ENCODE results near the gene PPP2R2D. TPM values are rescaled to one million over a fixed set of nuclear protein-coding genes. Genes with fewer than 3 reads are reported as not detected.

PPP2R2D gene
- total RNA-seq, 1 experiment from 2014 or later = 35.1 TPM

DNA sequence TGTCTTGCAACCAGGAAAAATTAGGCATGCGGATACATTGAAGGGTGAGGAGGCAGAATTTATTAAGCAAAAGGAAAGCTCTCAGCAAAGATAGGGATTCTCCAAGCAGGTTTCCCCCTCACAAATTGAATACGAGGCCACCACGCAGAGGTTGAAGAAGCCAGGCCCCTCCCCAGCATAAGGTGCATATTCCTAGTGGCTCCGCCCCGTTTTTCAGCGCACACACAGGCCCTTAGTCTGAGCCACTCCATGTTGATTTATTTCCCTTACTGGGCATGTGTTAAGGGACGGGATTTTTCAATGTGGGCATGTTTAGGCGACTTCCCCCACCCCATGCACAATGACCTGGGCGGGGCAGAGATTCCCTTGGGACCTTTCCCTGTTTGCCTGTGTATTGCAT lies 24.9 kb downstream of the PPP2R2D start:
- no peak overlapping the region for H3T11ph ChIP-seq (ENCODE audit: low read length)
- H4K20me1 ChIP-seq (ENCODE audit: control insufficient read depth, insufficient read depth, insufficient read length) = peaks cover 5% of the 10 kb centered on the region
- no peak overlapping the region for H3K9ac ChIP-seq (ENCODE audit: extremely low read depth, insufficient read length, low read length)
- H3K79me2 ChIP-seq (ENCODE audit: insufficient read depth, low read length) = peaks cover 47% of the 10 kb centered on the region; the same call in 1 of the 2 replicates
- no peaks in the 10 kb centered on the region for H3K9me3 ChIP-seq (ENCODE audit: control insufficient read depth, low read depth, low read length)
- H3K27ac ChIP-seq (ENCODE audit: insufficient read length, low read depth, low read length) = no peak overlapping the region
- H2AK5ac ChIP-seq (ENCODE audit: insufficient read length, low read length) = no peak overlapping the region
- TF ChIP-seq, protein P1, sequence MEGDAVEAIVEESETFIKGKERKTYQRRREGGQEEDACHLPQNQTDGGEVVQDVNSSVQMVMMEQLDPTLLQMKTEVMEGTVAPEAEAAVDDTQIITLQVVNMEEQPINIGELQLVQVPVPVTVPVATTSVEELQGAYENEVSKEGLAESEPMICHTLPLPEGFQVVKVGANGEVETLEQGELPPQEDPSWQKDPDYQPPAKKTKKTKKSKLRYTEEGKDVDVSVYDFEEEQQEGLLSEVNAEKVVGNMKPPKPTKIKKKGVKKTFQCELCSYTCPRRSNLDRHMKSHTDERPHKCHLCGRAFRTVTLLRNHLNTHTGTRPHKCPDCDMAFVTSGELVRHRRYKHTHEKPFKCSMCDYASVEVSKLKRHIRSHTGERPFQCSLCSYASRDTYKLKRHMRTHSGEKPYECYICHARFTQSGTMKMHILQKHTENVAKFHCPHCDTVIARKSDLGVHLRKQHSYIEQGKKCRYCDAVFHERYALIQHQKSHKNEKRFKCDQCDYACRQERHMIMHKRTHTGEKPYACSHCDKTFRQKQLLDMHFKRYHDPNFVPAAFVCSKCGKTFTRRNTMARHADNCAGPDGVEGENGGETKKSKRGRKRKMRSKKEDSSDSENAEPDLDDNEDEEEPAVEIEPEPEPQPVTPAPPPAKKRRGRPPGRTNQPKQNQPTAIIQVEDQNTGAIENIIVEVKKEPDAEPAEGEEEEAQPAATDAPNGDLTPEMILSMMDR (conservative IDR thresholded peaks at IDR 0.05) = no peak
- H4K91ac ChIP-seq (ENCODE audit: insufficient read length, low read depth, low read length) = no peak overlapping the region
- H3K4me2 ChIP-seq (ENCODE audit: insufficient read depth, insufficient read length, low read length) = no peak overlapping the region
- WGBS (ENCODE audit: extremely low coverage, insufficient read length, low lambda C conversion rate) = no CpG with 5 or more reads among the region's 9 CpGs
- H3K27me3 ChIP-seq (ENCODE audit: insufficient read depth, low read length) = no peaks in the 10 kb centered on the region
- peaks cover 4 to 5% (median 4%) of the 10 kb centered on the region in 3 experiments; a peak in 3 of 7 replicates for H3K36me3 Mint-ChIP-seq (ENCODE audit: insufficient read depth in 1 of 3, low read depth in 3 of 3)
- H3K14ac ChIP-seq (ENCODE audit: insufficient read depth, low read length) = no peak overlapping the region
- peaks cover 17% of the 10 kb centered on the region for H3K79me1 ChIP-seq (ENCODE audit: insufficient read depth, low read depth, low read length, poor library complexity, severe bottlenecking)
- peak overlapping the region in 1 of 3 experiments; percentile 44; a peak in 1 of 7 replicates for H3K27ac Mint-ChIP-seq
- H2BK15ac ChIP-seq (ENCODE audit: low read depth, low read length) = no peak overlapping the region
- H3K23ac ChIP-seq (ENCODE audit: insufficient read length, low read depth, low read length) = no peak overlapping the region
- no peak overlapping the region for H3K4me3 Mint-ChIP-seq
- no peak overlapping the region for H2BK120ac ChIP-seq (ENCODE audit: low read depth, low read length, poor library complexity, severe bottlenecking)
- H3K23me2 ChIP-seq (ENCODE audit: insufficient read length, low read depth, low read length, poor library complexity, severe bottlenecking) = no peaks in the 10 kb centered on the region
- DNase-seq = no peak
- no peak overlapping the region for H3K18ac ChIP-seq (ENCODE audit: insufficient read length, low read depth, low read length)
- no peak overlapping the region for H3K56ac ChIP-seq (ENCODE audit: insufficient read length, low read depth, low read length)
- no peak overlapping the region for H2BK12ac ChIP-seq (ENCODE audit: insufficient read length, low read depth, low read length)
- no peak overlapping the region for H4K5ac ChIP-seq (ENCODE audit: insufficient read length, low read depth, low read length)
- H3K4me1 ChIP-seq (ENCODE audit: insufficient read depth, low read length) = peaks cover 8% of the 10 kb centered on the region; the same call in 1 of the 2 replicates
- peaks cover 72 to 78% of the 10 kb centered on the region in 2 experiments for H3K4me1 Mint-ChIP-seq
- no peak overlapping the region for H2BK20ac ChIP-seq (ENCODE audit: low read depth, low read length, poor library complexity, severe bottlenecking)
- no peak overlapping the region for H2BK5ac ChIP-seq (ENCODE audit: insufficient read length, low read length)
- H4K8ac ChIP-seq (replicated peaks; ENCODE audit: insufficient read length, low read depth, low read length) = no peak overlapping the region
- peaks cover 0 to 6% of the 10 kb centered on the region in 2 experiments; a peak in 2 of 5 replicates for H3K9me3 Mint-ChIP-seq
- H2AFZ ChIP-seq (ENCODE audit: low read length) = no peak overlapping the region
- H3K27me3 Mint-ChIP-seq (ENCODE audit: low read depth) = no peaks in the 10 kb centered on the region
- no peak overlapping the region for H3K4ac ChIP-seq (ENCODE audit: low read depth, low read length)
